Measurements from ENCODE around the gene SLC22A13. TPM values are rescaled to one million over a fixed set of nuclear protein-coding genes. Genes with fewer than 3 reads are reported as not detected.

Gene SLC22A13
- total and polyA plus RNA-seq, 2 of the 4 experiments (the other 2 are of a cell fraction), result under 0.01 to 0.22 TPM

GRCh38 chr3:38313263-38313662 lies 47.7 kb downstream of the SLC22A13 start:
- H3K27me3 ChIP-seq (ENCODE audit: control insufficient read depth, insufficient read depth, low read length), result peaks cover 31% of the 10 kb centered on the region
- no peaks in the 10 kb centered on the region for H3K4me1 ChIP-seq (ENCODE audit: control insufficient read depth, insufficient read depth, low read length)
- H2AFZ ChIP-seq (replicated peaks; ENCODE audit: low read length, poor library complexity), result no peak overlapping the region
- no peak overlapping the region for H4K8ac ChIP-seq (ENCODE audit: low read depth in 2 of 2, low read length in 2 of 2)
- dilution Hi-C loops (cut with HindIII; ENCODE audit: low sequenced_read_pairs, unreplicated experiment) (no loop called here), in situ Hi-C loops (cut with MboI; ENCODE audit: low sequenced_read_pairs) (no loop called here), intact Hi-C loops (cut with micrococcal nuclease) (no loop called here)
- H4K5ac ChIP-seq (ENCODE audit: low read depth, low read length), result no peak overlapping the region
- no peaks in the 10 kb centered on the region for H3K9me1 ChIP-seq (ENCODE audit: insufficient read depth, low read length)
- no peak overlapping the region for H2BK15ac ChIP-seq (ENCODE audit: low read depth, low read length)
- no peak for ATAC-seq (ENCODE audit: low read depth)
- H3K36me3 ChIP-seq (ENCODE audit: control insufficient read depth, insufficient read depth, low read length), result no peaks in the 10 kb centered on the region
- H3K9ac ChIP-seq (ENCODE audit: low read depth, low read length), result no peak overlapping the region
- H2BK120ac ChIP-seq (ENCODE audit: low read depth, low read length), result no peak overlapping the region
- ChIA-PET CTCF (no interaction called here), POLR2A (ENCODE audit: unreplicated experiment) (no interaction called here)
- no peak overlapping the region for H2BK5ac ChIP-seq (ENCODE audit: low read depth, low read length, poor library complexity, severe bottlenecking)
- no peaks in the 10 kb centered on the region for H3K9me3 ChIP-seq (ENCODE audit: control insufficient read depth, insufficient read depth, low read length)
- H4K20me1 ChIP-seq (ENCODE audit: insufficient read depth, low read length), result no peaks in the 10 kb centered on the region
- H4K91ac ChIP-seq (ENCODE audit: insufficient read depth, low read depth, low read length), result no peak overlapping the region
- H3K23ac ChIP-seq (ENCODE audit: low read depth, low read length), result no peak overlapping the region
- H3K56ac ChIP-seq (ENCODE audit: extremely low read depth, insufficient read depth, low read length), result no peak overlapping the region
- H2AK9ac ChIP-seq (replicated peaks; ENCODE audit: low read depth, low read length, poor library complexity), result no peak overlapping the region
- H2BK20ac ChIP-seq (ENCODE audit: low read depth, low read length), result no peak overlapping the region
- no peak overlapping the region for H3K4ac ChIP-seq (ENCODE audit: low read depth, low read length)
- WGBS, 2 experiments (ENCODE audit: extremely low coverage in 2 of 2, insufficient read length in 1 of 2), result 60% methylated on average over 1 of the region's 5 CpGs; no CpG with 5 or more reads in 1 of the 2 experiments
- no TSS peak for BruUV-seq (replicated peaks)
- no peak overlapping the region for H3K18ac ChIP-seq (ENCODE audit: low read depth, low read length)
- DNase-seq, result no peak
- no peak overlapping the region for H2AK5ac ChIP-seq (ENCODE audit: low read depth, low read length)
- TF ChIP-seq CHD1 (IDR thresholded peaks at IDR 0.05; ENCODE audit: low read depth, low read length) (no peak), MAFK (IDR thresholded peaks at IDR 0.05; ENCODE audit: low read depth, low read length) (no peak), POLR2A (IDR thresholded peaks at IDR 0.05; ENCODE audit: low read depth, low read length) (no peak), RCOR1 (IDR thresholded peaks at IDR 0.05; ENCODE audit: insufficient replicate concordance, low read length) (no peak), RAD21 (IDR thresholded peaks at IDR 0.05; ENCODE audit: low read length) (no peak), NFE2L2 (IDR thresholded peaks at IDR 0.05; ENCODE audit: low read depth, low read length) (no peak), CEBPB (IDR thresholded peaks at IDR 0.05; ENCODE audit: low read depth, low read length) (no peak), RFX5 (IDR thresholded peaks at IDR 0.05; ENCODE audit: low read depth, low read length) (no peak), FOS (IDR thresholded peaks at IDR 0.05; ENCODE audit: low read depth, low read length) (no peak), ELK1 (IDR thresholded peaks at IDR 0.05; ENCODE audit: borderline replicate concordance, low read depth, low read length) (no peak), MXI1 (IDR thresholded peaks at IDR 0.05; ENCODE audit: borderline replicate concordance, low read depth, low read length) (no peak), SMC3 (IDR thresholded peaks at IDR 0.05; ENCODE audit: low read depth, low read length) (no peak), BHLHE40 (IDR thresholded peaks at IDR 0.05; ENCODE audit: low read depth, low read length) (no peak), MAZ (IDR thresholded peaks at IDR 0.05; ENCODE audit: borderline replicate concordance, low read depth, low read length) (no peak)
- TF ChIP-seq, protein P1, sequence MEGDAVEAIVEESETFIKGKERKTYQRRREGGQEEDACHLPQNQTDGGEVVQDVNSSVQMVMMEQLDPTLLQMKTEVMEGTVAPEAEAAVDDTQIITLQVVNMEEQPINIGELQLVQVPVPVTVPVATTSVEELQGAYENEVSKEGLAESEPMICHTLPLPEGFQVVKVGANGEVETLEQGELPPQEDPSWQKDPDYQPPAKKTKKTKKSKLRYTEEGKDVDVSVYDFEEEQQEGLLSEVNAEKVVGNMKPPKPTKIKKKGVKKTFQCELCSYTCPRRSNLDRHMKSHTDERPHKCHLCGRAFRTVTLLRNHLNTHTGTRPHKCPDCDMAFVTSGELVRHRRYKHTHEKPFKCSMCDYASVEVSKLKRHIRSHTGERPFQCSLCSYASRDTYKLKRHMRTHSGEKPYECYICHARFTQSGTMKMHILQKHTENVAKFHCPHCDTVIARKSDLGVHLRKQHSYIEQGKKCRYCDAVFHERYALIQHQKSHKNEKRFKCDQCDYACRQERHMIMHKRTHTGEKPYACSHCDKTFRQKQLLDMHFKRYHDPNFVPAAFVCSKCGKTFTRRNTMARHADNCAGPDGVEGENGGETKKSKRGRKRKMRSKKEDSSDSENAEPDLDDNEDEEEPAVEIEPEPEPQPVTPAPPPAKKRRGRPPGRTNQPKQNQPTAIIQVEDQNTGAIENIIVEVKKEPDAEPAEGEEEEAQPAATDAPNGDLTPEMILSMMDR (conservative IDR thresholded peaks at IDR 0.05; ENCODE audit: low read depth, low read length), result no peak
- TF ChIP-seq, protein P2, sequence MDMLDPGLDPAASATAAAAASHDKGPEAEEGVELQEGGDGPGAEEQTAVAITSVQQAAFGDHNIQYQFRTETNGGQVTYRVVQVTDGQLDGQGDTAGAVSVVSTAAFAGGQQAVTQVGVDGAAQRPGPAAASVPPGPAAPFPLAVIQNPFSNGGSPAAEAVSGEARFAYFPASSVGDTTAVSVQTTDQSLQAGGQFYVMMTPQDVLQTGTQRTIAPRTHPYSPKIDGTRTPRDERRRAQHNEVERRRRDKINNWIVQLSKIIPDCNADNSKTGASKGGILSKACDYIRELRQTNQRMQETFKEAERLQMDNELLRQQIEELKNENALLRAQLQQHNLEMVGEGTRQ (IDR thresholded peaks at IDR 0.05; ENCODE audit: low read depth, low read length), result no peak
- H3K14ac ChIP-seq (replicated peaks; ENCODE audit: low read depth, low read length), result no peak overlapping the region
- no peak overlapping the region for H3K4me3 ChIP-seq (ENCODE audit: insufficient read depth, low read depth, low read length)
- H3K79me1 ChIP-seq (ENCODE audit: low read depth in 1 of 2, low read length in 2 of 2), result no peaks in the 10 kb centered on the region
- no peak overlapping the region for H3K4me2 ChIP-seq (ENCODE audit: low read depth, low read length)
- no peak overlapping the region for H3K27ac ChIP-seq (ENCODE audit: insufficient read depth, low read length)

Measured in IMR-90 (cell line).